Mesendoderm (in vitro differentiated cells): ENCODE measurements around the gene GTF2A1L.

Source experiments
- DNase-seq: peaks from one replicate; pipeline ENCODE4 v3.0.0; 2013
- H2AK5ac ChIP-seq: 2 replicates; pipeline ENCODE4 v1.6.1; 2013; ENCODE audit warnings: low read length, inconsistent platforms
- H2BK120ac ChIP-seq: 2 replicates; pipeline ENCODE4 v1.6.1; 2013; ENCODE audit warnings: low read depth, mild to moderate bottlenecking, low read length, moderate library complexity, mixed read lengths
- H2BK15ac ChIP-seq: replicated peaks from 2 replicates; pipeline ENCODE4 v1.6.1; 2013; ENCODE audit warnings: low read depth, mild to moderate bottlenecking, moderate library complexity
- H2BK5ac ChIP-seq: 2 replicates; pipeline ENCODE4 v1.6.1; 2013; ENCODE audit warnings: low read length, inconsistent platforms
- H3K18ac ChIP-seq: 2 replicates; pipeline ENCODE4 v1.6.1; 2013; ENCODE audit warnings: mild to moderate bottlenecking, low read length, mixed read lengths
- H3K23ac ChIP-seq: one replicate; pipeline ENCODE4 v1.6.1; 2013; ENCODE audit warnings: low read length
- H3K27ac ChIP-seq: 2 replicates; pipeline ENCODE4 v1.5.1; 2013; ENCODE audit warnings: low read depth, mild to moderate bottlenecking, inconsistent platforms, low read length, moderate library complexity
- H3K27me3 ChIP-seq: 2 replicates; pipeline ENCODE4 v1.6.1; 2013; ENCODE audit warnings: low read length, control low read depth, mild to moderate bottlenecking, inconsistent platforms; ENCODE audit not compliant: insufficient read depth, poor library complexity
- H3K36me3 ChIP-seq: 2 replicates; pipeline ENCODE4 v1.6.1; 2013; ENCODE audit warnings: low read length, inconsistent platforms; ENCODE audit not compliant: control insufficient read depth, insufficient read depth
- H3K4ac ChIP-seq: one replicate; pipeline ENCODE4 v1.6.1; 2013; ENCODE audit warnings: low read depth, mild to moderate bottlenecking, low read length, moderate library complexity
- H3K4me1 ChIP-seq: 2 replicates; pipeline ENCODE4 v1.6.1; 2013; ENCODE audit warnings: low read depth, low read length, inconsistent platforms; ENCODE audit not compliant: control insufficient read depth
- H3K4me2 ChIP-seq: 2 replicates; pipeline ENCODE4 v1.6.1; 2013; ENCODE audit warnings: low read length
- H3K4me3 ChIP-seq: 2 replicates; pipeline ENCODE4 v1.5.1; 2013; ENCODE audit warnings: mild to moderate bottlenecking, low read length
- H3K56ac ChIP-seq: one replicate; pipeline ENCODE4 v1.6.1; 2013; ENCODE audit warnings: low read length
- H3K79me1 ChIP-seq: 2 replicates; pipeline ENCODE4 v1.6.1; 2013; ENCODE audit warnings: low read length, inconsistent platforms
- H3K79me2 ChIP-seq: 2 replicates; pipeline ENCODE4 v1.6.1; 2013; ENCODE audit warnings: mild to moderate bottlenecking, low read length; ENCODE audit not compliant: control insufficient read depth, insufficient read depth
- H3K9ac ChIP-seq: 2 replicates; pipeline ENCODE4 v1.6.1; 2013; ENCODE audit warnings: low read length, inconsistent platforms
- H4K5ac ChIP-seq: one replicate; pipeline ENCODE4 v1.6.1; 2013; ENCODE audit warnings: low read length
- H4K8ac ChIP-seq: one replicate; pipeline ENCODE4 v1.6.1; 2013; ENCODE audit warnings: low read depth, mild to moderate bottlenecking, control low read depth, low read length, moderate library complexity
- WGBS: extraction: QIAGEN DNeasy Blood & Tissue Kit; methylation state at CpG from one replicate; pipeline ENCODE4 v1.1.7; 2013; ENCODE audit warnings: low lambda C conversion rate, missing lambda C conversion rate; ENCODE audit not compliant: insufficient coverage; ENCODE audit errors: extremely low coverage; 5-methylcytosine and 5-hydroxymethylcytosine counted together

The GTF2A1L gene

GRCh38 chr2:48600204-48600813 is 17.3 kb upstream of the GTF2A1L start:
- Histone ChIP-seq H3K27ac (no peak overlapping the region), H2BK5ac (no peak overlapping the region), H3K18ac (no peak overlapping the region), H2BK15ac (no peak overlapping the region), H3K79me1 (no peaks in the 10 kb centered on the region), H3K4me1 (no peaks in the 10 kb centered on the region), H3K4me3 (no peak overlapping the region), H3K4ac (no peak overlapping the region), H4K5ac (no peak overlapping the region), H3K4me2 (no peak overlapping the region), H3K23ac (no peak overlapping the region), H3K27me3 (no peaks in the 10 kb centered on the region), H2BK120ac (no peak overlapping the region), H3K56ac (no peak overlapping the region), H2AK5ac (no peak overlapping the region), H3K79me2 (no peaks in the 10 kb centered on the region), H3K36me3 (no peaks in the 10 kb centered on the region), H4K8ac (no peak overlapping the region), H3K9ac (no peak overlapping the region)
- no CpG with 5 or more reads among the region's 4 CpGs for WGBS
- DNase-seq, result peak; percentile 38

GRCh38 chr2:48600917-48601316 is 16.7 kb upstream of the GTF2A1L start:
- no peak for DNase-seq
- no peak overlapping the region for H4K8ac ChIP-seq
- no peaks in the 10 kb centered on the region for H3K79me2 ChIP-seq
- no peak overlapping the region for H3K4ac ChIP-seq
- H4K5ac ChIP-seq, result no peak overlapping the region
- no peaks in the 10 kb centered on the region for H3K4me1 ChIP-seq
- no peak overlapping the region for H3K18ac ChIP-seq
- no CpG with 5 or more reads among the region's 3 CpGs for WGBS
- H3K9ac ChIP-seq, result no peak overlapping the region
- no peaks in the 10 kb centered on the region for H3K79me1 ChIP-seq
- H2BK15ac ChIP-seq, result no peak overlapping the region
- H3K36me3 ChIP-seq, result no peaks in the 10 kb centered on the region
- H2AK5ac ChIP-seq, result no peak overlapping the region
- no peak overlapping the region for H2BK5ac ChIP-seq
- H3K23ac ChIP-seq, result no peak overlapping the region
- no peak overlapping the region for H3K4me3 ChIP-seq
- H3K56ac ChIP-seq, result no peak overlapping the region
- no peaks in the 10 kb centered on the region for H3K27me3 ChIP-seq
- no peak overlapping the region for H2BK120ac ChIP-seq
- no peak overlapping the region for H3K27ac ChIP-seq
- H3K4me2 ChIP-seq, result no peak overlapping the region

- peak; percentile 71 for DNase-seq
- Histone ChIP-seq H2BK5ac (no peak overlapping the region), H3K27me3 (no peaks in the 10 kb centered on the region), H2BK15ac (no peak overlapping the region), H3K4me1 (no peaks in the 10 kb centered on the region), H3K9ac (no peak overlapping the region), H4K5ac (no peak overlapping the region), H2AK5ac (no peak overlapping the region), H3K23ac (no peak overlapping the region), H2BK120ac (no peak overlapping the region), H3K4me3 (no peak overlapping the region), H3K36me3 (no peaks in the 10 kb centered on the region), H3K56ac (no peak overlapping the region), H3K79me2 (no peaks in the 10 kb centered on the region), H4K8ac (no peak overlapping the region), H3K4me2 (no peak overlapping the region), H3K27ac (no peak overlapping the region), H3K79me1 (no peaks in the 10 kb centered on the region), H3K18ac (no peak overlapping the region), H3K4ac (no peak overlapping the region)
- no CpG with 5 or more reads among the region's 7 CpGs for WGBS
Measured at GRCh38 chr2:48601349-48601748, 16.3 kb upstream of the GTF2A1L start.

- no peak overlapping the region for H4K5ac ChIP-seq
- H2BK5ac ChIP-seq, result no peak overlapping the region
- H3K23ac ChIP-seq, result no peak overlapping the region
- no peak overlapping the region for H3K4me2 ChIP-seq
- no peak overlapping the region for H3K27ac ChIP-seq
- no peak overlapping the region for H3K4me3 ChIP-seq
- no peaks in the 10 kb centered on the region for H3K79me2 ChIP-seq
- no peak overlapping the region for H3K56ac ChIP-seq
- H3K79me1 ChIP-seq, result no peaks in the 10 kb centered on the region
- no peak overlapping the region for H4K8ac ChIP-seq
- H3K27me3 ChIP-seq, result no peaks in the 10 kb centered on the region
- H2AK5ac ChIP-seq, result no peak overlapping the region
- WGBS, result no CpG with 5 or more reads among the region's 5 CpGs
- H3K4me1 ChIP-seq, result no peaks in the 10 kb centered on the region
- no peak overlapping the region for H3K9ac ChIP-seq
- H3K18ac ChIP-seq, result no peak overlapping the region
- H2BK15ac ChIP-seq, result no peak overlapping the region
- no peak for DNase-seq
- H3K4ac ChIP-seq, result no peak overlapping the region
- no peaks in the 10 kb centered on the region for H3K36me3 ChIP-seq
- H2BK120ac ChIP-seq, result no peak overlapping the region
Measured at GRCh38 chr2:48605482-48606175, 12.0 kb upstream of the GTF2A1L start.

- DNase-seq, result no peak
- no peak overlapping the region for H2BK15ac ChIP-seq
- H4K5ac ChIP-seq, result no peak overlapping the region
- no peaks in the 10 kb centered on the region for H3K4me1 ChIP-seq
- H2BK5ac ChIP-seq, result no peak overlapping the region
- no peak overlapping the region for H3K23ac ChIP-seq
- no peaks in the 10 kb centered on the region for H3K27me3 ChIP-seq
- no peak overlapping the region for H2BK120ac ChIP-seq
- no peak overlapping the region for H3K18ac ChIP-seq
- no peak overlapping the region for H3K4me3 ChIP-seq
- no CpG with 5 or more reads among the region's 10 CpGs for WGBS
- no peak overlapping the region for H3K4me2 ChIP-seq
- H3K9ac ChIP-seq, result no peak overlapping the region
- H3K56ac ChIP-seq, result no peak overlapping the region
- H3K79me2 ChIP-seq, result no peaks in the 10 kb centered on the region
- H3K27ac ChIP-seq, result no peak overlapping the region
- no peak overlapping the region for H4K8ac ChIP-seq
- no peak overlapping the region for H2AK5ac ChIP-seq
- no peak overlapping the region for H3K4ac ChIP-seq
- H3K79me1 ChIP-seq, result no peaks in the 10 kb centered on the region
- H3K36me3 ChIP-seq, result no peaks in the 10 kb centered on the region
Measured at GRCh38 chr2:48607307-48608014, 10.2 kb upstream of the GTF2A1L start.
